Adipocyte (in vitro differentiated cells): ENCODE data around the gene GLRX5.

Source experiments
- DNase-seq: peaks from one replicate; pipeline ENCODE4 v3.0.0-alpha.2; 2015; ENCODE audit warnings: low read depth
- H3K27me3 ChIP-seq: replicated peaks from 2 replicates; pipeline ENCODE4 v1.7.0; 2013; ENCODE audit warnings: mild to moderate bottlenecking, low read length, moderate library complexity; ENCODE audit not compliant: control insufficient read depth, insufficient read depth
- H3K36me3 ChIP-seq: 2 replicates; pipeline ENCODE4 v1.7.0; 2013; ENCODE audit warnings: low read length, mild to moderate bottlenecking, moderate library complexity; ENCODE audit not compliant: control insufficient read depth, insufficient read depth, severe bottlenecking
- H3K4me1 ChIP-seq: 2 replicates; pipeline ENCODE4 v1.7.0; 2013; ENCODE audit warnings: mild to moderate bottlenecking, low read length, moderate library complexity; ENCODE audit not compliant: control insufficient read depth, insufficient read depth
- H3K4me3 ChIP-seq: 2 replicates; pipeline ENCODE4 v1.7.0; 2013; ENCODE audit warnings: mild to moderate bottlenecking, low read length, moderate library complexity
- H3K9ac ChIP-seq: 2 replicates; pipeline ENCODE4 v1.7.0; 2013; ENCODE audit warnings: mild to moderate bottlenecking, low read length, moderate library complexity
- H3K9me3 ChIP-seq: 2 replicates; pipeline ENCODE4 v1.7.0; 2013; ENCODE audit warnings: mild to moderate bottlenecking, low read length, moderate library complexity; ENCODE audit not compliant: control insufficient read depth

GLRX5 gene

GRCh38 chr14:95521001-95521400 is 13.8 kb upstream of the GLRX5 start:
- no peaks in the 10 kb centered on the region for H3K9me3 ChIP-seq
- no peaks in the 10 kb centered on the region for H3K36me3 ChIP-seq
- H3K9ac ChIP-seq, result no peak overlapping the region
- H3K4me1 ChIP-seq, result peaks cover 76% of the 10 kb centered on the region
- no peak overlapping the region for H3K4me3 ChIP-seq
- no peak for DNase-seq
- H3K27me3 ChIP-seq, result no peaks in the 10 kb centered on the region

- DNase-seq, result no peak
- Histone ChIP-seq H3K27me3 (no peaks in the 10 kb centered on the region), H3K4me1 (peaks cover 84% of the 10 kb centered on the region), H3K9me3 (no peaks in the 10 kb centered on the region), H3K9ac (no peak overlapping the region), H3K4me3 (no peak overlapping the region), H3K36me3 (no peaks in the 10 kb centered on the region)
Observed at GRCh38 chr14:95522116-95522515, 12.7 kb upstream of the GLRX5 start.

- H3K9me3 ChIP-seq, result no peaks in the 10 kb centered on the region
- no peak overlapping the region for H3K9ac ChIP-seq
- no peaks in the 10 kb centered on the region for H3K36me3 ChIP-seq
- H3K4me3 ChIP-seq, result no peak overlapping the region
- no peak for DNase-seq
- no peaks in the 10 kb centered on the region for H3K27me3 ChIP-seq
- H3K4me1 ChIP-seq, result peaks cover 81% of the 10 kb centered on the region
Observed at GRCh38 chr14:95522556-95522955, 12.3 kb upstream of the GLRX5 start.

GRCh38 chr14:95523051-95523814 is 11.6 kb upstream of the GLRX5 start:
- DNase-seq, result no peak
- Histone ChIP-seq H3K27me3 (no peaks in the 10 kb centered on the region), H3K4me1 (peaks cover 78% of the 10 kb centered on the region), H3K9me3 (no peaks in the 10 kb centered on the region), H3K9ac (peak overlapping the region; percentile 91), H3K4me3 (peak overlapping the region; percentile 73), H3K36me3 (no peaks in the 10 kb centered on the region)

GRCh38 chr14:95523815-95524448 is 10.9 kb upstream of the GLRX5 start:
- no peaks in the 10 kb centered on the region for H3K27me3 ChIP-seq
- DNase-seq, result peak; percentile 68
- H3K9ac ChIP-seq, result peak overlapping the region; percentile 91
- H3K9me3 ChIP-seq, result no peaks in the 10 kb centered on the region
- H3K4me3 ChIP-seq, result peak overlapping the region; percentile 73
- no peaks in the 10 kb centered on the region for H3K36me3 ChIP-seq
- H3K4me1 ChIP-seq, result peaks cover 73% of the 10 kb centered on the region

GRCh38 chr14:95524706-95525512 is 9.9 kb upstream of the GLRX5 start:
- H3K36me3 ChIP-seq, result no peaks in the 10 kb centered on the region
- H3K9ac ChIP-seq, result peak overlapping the region; percentile 91
- no peaks in the 10 kb centered on the region for H3K9me3 ChIP-seq
- peak overlapping the region; percentile 73 for H3K4me3 ChIP-seq
- DNase-seq, result no peak
- peaks cover 68% of the 10 kb centered on the region for H3K4me1 ChIP-seq
- no peaks in the 10 kb centered on the region for H3K27me3 ChIP-seq

- peak overlapping the region; percentile 91 for H3K9ac ChIP-seq
- H3K27me3 ChIP-seq, result no peaks in the 10 kb centered on the region
- no peak for DNase-seq
- H3K36me3 ChIP-seq, result no peaks in the 10 kb centered on the region
- no peaks in the 10 kb centered on the region for H3K9me3 ChIP-seq
- peak overlapping the region; percentile 73 for H3K4me3 ChIP-seq
- peaks cover 68% of the 10 kb centered on the region for H3K4me1 ChIP-seq
Observed at GRCh38 chr14:95525999-95526398, 8.9 kb upstream of the GLRX5 start.

GRCh38 chr14:95526483-95527386 is 8.1 kb upstream of the GLRX5 start:
- Histone ChIP-seq H3K36me3 (no peaks in the 10 kb centered on the region), H3K4me3 (peak overlapping the region; percentile 73), H3K9me3 (no peaks in the 10 kb centered on the region), H3K9ac (peak overlapping the region; percentile 91), H3K4me1 (peaks cover 71% of the 10 kb centered on the region), H3K27me3 (no peaks in the 10 kb centered on the region)
- no peak for DNase-seq

- H3K27me3 ChIP-seq, result no peaks in the 10 kb centered on the region
- peak; percentile 96 for DNase-seq
- H3K9me3 ChIP-seq, result no peaks in the 10 kb centered on the region
- H3K4me1 ChIP-seq, result peaks cover 79% of the 10 kb centered on the region
- peak overlapping the region; percentile 91 for H3K9ac ChIP-seq
- H3K4me3 ChIP-seq, result peak overlapping the region; percentile 73
- H3K36me3 ChIP-seq, result no peaks in the 10 kb centered on the region
Observed at GRCh38 chr14:95527387-95528002, 7.4 kb upstream of the GLRX5 start.

GRCh38 chr14:95529216-95529615 is 5.6 kb upstream of the GLRX5 start:
- peak overlapping the region; percentile 0 for H3K9ac ChIP-seq
- H3K4me3 ChIP-seq, result no peak overlapping the region
- H3K27me3 ChIP-seq, result no peaks in the 10 kb centered on the region
- DNase-seq, result no peak
- no peaks in the 10 kb centered on the region for H3K9me3 ChIP-seq
- no peaks in the 10 kb centered on the region for H3K36me3 ChIP-seq
- peaks cover 78% of the 10 kb centered on the region for H3K4me1 ChIP-seq
